HG02759 (cell line): ENCODE results near the gene ZNF280D.
"Not testable (repeated sequence)": the region's sequence is repeated elsewhere in the genome, so short reads cannot be mapped to it uniquely, and the experiment has no call there.

Experiments used
- ATAC-seq: cut with Tn5 transposase; IDR thresholded peaks from one replicate; pipeline ENCODE4 v1.9.1; 2021; ENCODE audit warnings: mild to moderate bottlenecking, moderate library complexity; ENCODE audit not compliant: unreplicated experiment

The ZNF280D gene, protein sequence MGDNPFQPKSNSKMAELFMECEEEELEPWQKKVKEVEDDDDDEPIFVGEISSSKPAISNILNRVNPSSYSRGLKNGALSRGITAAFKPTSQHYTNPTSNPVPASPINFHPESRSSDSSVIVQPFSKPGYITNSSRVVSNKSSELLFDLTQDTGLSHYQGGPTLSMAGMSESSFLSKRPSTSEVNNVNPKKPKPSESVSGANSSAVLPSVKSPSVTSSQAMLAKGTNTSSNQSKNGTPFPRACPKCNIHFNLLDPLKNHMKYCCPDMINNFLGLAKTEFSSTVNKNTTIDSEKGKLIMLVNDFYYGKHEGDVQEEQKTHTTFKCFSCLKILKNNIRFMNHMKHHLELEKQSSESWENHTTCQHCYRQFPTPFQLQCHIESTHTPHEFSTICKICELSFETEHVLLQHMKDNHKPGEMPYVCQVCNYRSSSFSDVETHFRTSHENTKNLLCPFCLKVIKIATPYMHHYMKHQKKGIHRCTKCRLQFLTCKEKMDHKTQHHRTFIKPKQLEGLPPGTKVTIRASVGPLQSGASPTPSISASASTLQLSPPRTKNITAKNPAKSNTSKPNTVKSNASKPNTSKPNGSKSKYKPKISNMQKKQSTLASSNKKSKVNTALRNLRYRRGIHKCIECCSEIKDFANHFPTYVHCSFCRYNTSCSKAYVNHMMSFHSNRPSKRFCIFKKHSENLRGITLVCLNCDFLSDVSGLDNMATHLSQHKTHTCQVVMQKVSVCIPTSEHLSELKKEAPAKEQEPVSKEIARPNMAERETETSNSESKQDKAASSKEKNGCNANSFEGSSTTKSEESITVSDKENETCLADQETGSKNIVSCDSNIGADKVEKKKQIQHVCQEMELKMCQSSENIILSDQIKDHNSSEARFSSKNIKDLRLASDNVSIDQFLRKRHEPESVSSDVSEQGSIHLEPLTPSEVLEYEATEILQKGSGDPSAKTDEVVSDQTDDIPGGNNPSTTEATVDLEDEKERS

DNA sequence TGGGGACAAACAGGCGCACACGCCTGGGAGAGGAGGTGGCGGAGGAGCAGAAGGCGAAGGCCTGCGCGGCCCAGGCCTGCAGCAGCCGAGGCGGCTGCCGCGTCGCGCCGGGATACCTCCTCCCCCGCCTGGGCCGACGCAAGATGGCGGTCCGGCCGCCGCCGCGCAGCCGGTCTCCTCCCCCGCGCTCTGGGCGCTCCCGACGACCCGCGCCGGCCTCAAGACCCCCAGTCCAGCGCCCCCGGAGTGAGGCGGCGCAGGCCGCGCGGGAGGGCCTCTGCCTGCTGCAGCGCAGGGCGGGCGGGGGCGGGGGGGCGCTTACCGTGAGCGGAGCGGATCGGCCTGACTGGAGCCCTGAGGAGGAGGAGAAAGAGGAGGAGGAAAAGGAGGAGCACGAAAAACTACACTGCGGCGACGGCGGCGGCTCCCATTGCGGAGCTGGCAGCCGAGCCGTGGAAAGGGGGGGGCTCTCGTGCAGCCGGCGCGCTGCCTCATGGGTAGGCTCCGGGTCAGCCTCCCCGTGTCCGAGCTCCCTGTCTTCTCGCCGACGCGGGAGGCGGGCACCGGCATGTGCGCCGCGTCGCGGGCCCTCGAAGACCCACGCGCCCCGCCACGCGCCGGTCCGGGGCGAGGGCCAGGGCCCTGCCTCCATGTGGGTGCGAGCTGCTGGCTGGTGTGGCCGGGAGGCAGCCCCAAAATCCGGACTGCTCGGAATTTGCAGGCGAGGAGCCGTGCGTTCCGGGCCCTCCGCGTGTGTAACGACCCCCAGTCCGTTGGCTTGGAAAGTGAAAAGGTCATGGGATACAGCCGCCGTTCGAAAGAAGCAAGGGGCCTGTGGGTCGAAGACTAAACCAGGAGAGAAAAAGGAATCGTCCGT is at the start of gene ZNF280D:
ZNF280D (minus strand) TSS at position 374 of the 877 bp plus-strand sequence. CDS start 26,400 bp downstream, outside the sequence.
- ATAC-seq, result peak; percentile 87

DNA sequence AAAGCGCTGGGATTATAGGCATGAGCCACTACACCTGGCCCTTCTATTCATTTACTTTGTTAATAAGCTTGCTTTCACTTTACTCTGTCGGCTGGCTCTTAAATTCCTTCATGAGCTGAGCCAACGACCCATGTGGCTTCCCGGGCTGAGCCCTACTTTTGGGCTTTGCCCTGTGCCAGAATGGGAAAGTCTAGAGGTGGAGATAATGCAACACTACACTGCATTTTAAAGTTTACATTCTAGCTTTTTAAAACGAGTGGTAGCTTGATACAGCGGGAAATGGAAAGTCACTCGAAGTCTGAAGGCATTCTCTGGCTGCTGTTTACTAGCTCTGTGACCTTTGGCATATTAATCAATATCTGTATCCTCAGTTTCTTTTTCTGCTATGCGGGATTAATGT is 49.0 kb upstream of the ZNF280D start:
- no peak for ATAC-seq

DNA sequence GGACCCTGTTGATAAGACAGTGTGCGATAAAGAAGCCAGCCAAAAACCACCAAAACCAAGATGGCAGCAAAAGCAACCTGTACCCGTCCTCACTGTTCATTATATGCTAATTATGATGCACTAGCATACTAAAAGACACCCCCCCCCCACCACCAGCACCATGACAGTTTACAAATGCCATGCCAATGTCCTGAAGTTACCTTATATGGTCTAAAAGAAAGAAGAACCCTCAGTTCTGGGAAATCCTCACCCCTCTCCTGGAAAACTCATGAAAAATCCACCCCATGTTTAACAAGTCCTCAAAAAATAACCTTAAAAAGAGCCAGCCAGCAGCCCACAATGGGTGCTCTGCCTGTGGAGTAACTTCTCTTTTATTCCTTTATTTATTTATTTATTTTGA is 48.4 kb upstream of the ZNF280D start:
- ATAC-seq, result no peak

DNA sequence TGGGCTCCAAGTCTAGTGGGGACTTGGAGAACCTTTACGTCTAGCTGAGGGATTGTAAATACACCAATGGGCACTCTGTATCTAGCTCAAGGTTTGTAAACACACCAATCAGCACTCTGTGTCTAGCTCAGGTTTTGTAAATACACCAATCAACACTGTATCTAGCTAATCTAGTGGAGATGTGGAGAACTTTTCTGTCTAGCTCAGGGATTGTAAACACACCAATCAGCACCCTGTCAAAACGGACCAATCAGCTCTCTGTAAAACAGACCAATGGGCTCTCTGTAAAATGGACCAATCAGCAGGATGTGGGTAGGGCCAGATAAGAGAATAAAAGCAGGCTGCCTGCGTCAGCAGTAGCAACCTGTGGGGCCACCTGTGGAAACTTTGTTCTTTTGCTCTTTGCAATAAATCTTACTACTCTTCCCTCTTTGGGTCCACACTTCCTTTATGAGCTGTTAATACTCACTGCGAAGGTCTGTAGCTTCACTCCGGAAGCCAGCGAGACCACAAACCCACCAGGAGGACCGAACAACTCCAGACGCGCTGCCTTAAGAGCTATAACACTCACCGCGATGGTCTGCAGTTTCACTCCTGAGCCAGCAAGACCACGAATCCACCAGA is 46.9 kb upstream of the ZNF280D start:
- peak; percentile 35 for ATAC-seq

DNA sequence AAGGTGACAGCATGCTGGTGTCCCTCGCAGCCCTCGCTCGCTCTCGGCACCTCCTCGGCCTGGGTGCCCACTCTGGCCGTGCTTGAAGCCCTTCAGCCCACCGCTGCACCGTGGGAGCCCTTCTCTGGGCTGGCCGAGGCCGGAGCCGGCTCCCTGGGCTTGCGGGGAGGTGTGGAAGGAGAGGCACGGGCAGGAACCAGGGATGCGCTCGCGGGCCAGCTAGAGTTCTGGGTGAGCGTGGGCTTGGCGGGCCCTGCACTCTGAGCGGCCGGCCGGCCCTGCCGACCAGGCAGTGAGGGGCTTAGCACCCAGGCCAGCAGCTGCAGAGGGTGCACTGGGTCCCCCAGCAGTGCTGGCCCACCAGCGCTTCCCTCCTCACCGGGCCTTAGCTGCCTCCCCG is 46.1 kb upstream of the ZNF280D start:
- ATAC-seq, result not testable (repeated sequence)

DNA sequence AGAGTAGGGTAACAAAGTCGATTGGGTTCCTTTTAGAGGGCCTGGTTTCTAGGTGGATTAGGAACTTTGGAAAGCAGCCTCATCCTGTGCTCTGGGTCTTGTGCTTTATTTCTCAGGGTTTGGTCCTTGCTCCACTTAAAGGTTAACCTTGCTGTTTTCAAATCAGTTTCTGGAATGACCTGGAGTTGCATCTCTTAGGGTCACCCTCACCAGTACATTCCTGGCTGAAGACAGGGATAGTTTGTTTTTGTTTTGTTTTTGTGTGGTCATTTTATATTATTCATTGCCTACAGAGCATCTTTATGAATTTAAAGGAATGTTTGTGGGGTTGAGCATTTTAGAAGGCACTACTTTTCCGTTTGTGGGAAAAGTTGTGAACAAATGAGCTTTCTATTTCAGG is 45.5 kb upstream of the ZNF280D start:
- ATAC-seq, result no peak

DNA sequence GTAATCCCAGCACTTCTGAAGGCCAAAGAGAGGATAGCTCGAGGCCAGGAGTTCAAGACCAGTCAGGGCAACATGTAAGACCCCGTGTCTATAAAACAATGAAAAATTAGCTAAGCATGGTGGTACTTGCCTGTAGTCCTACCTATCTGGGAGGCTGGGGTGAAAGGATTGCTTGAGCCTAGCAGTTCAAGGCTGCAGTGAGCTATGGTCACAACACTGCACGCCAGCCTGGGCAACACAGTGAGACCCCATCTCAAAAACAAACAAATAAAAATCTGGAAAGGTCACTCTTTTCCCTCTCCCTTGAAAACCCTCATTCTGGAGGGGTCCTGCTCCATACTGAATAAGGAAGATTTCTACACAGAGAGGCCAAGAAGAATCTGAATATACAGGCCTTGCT is 43.5 kb upstream of the ZNF280D start:
- ATAC-seq, result no peak

DNA sequence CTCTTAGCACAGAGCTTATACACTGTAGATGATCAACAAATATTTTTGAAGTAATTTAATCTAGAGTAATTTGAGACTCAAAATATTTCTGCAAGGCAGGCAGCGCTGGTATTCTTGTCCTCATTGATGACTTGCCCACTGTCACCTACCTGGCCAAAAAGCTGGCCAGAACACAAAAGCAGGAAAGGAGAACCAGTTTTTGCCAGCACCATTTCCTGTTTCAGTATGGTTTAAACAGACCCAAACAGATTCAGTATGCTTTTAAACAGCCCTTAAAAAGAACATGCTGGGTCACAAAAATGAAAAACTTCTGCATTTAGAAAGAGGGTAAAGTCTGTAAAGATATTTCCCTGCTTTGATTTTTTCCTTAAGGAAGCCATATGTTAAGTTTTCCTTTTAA is 42.3 kb upstream of the ZNF280D start:
- no peak for ATAC-seq

DNA sequence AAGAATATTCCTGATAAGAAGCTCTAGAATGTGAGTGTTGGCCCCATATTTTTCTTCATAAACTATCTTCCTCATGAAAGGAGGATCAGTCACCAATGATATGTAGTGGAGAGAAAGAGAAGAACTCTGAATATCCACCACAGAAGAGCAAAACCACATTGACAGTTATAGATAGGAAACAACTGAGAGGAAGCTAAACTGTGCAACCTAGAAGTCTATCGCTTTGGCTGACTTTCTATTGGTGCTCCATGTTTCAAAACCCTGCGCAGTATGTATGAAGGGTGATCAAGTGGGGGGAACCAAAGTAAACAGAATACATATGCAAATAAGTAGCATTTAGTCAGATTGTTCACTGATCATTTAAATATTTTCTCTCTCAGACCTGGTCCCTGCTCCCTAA is 41.0 kb upstream of the ZNF280D start:
- ATAC-seq, result no peak

DNA sequence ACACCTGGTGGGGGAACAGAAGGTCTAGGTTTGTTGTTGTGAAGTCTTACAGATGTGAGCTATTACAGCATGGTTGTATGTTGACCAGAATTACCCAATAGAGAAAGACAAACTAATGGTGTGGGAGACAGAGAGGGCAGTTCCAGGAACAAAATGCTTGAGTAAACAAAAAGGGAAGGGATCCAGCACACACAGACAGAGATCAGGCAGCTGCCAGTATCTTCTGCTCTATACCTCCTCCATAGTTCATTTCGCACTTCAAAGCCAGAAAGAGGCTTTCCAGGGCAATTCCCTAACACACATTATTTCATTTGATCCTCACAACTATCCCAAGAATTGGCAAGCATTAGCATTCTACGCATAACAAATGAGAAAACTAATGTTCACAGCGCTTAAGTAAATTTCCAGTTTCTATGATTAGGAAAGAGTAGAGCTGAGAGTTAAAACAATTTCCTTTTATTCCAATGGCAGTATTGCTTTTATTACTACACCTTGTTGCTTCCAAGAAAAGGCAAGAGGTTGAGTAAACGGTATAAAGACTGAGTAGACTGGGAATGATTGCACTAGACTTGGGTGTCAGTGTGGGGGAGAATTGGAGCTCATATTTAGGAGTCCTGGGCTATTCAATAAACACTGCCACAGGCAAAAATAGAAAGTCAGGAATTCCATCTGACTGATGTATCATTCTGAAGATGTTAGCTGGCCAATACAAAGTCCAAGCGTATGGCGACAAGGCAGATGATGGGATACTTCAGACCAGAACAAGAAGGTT is 39.7 kb upstream of the ZNF280D start:
- ATAC-seq, result no peak

DNA sequence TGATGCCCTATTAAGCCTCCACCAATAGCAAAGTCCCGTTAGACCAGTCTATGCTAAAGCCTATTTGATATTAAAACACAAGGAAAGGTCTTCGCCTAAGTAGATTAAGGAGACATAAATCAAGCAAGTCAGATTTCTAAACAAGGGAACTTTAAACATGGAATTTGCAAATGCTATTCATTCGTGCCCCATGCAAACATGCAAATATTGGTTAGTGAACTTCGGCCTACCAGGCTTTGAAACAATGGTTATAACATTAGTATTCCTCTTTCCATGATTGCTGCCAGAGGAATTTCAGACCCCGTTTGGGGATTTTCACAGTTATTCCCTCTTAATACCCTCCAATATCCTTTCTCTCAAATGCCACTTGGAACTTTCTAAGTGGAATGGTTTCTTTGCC is 36.9 kb upstream of the ZNF280D start:
- ATAC-seq, result no peak

DNA sequence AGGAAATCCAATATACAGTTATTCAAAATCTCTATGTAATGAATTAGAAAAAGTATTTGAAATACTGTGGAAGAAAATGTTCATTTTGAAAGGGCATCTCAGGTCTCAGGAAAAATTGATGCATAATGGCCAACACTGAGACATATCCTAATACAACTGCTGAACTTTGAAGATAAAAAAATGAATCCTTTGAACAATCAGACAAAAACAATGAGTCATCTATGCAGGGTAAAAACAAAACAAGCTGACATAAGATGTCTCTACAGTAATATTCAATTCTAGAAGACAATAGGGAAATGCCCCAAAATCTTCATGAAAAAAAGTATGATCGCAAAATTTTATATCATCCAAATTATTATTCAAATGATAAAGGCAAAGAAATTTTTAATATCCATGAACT is 34.0 kb upstream of the ZNF280D start:
- no peak for ATAC-seq

DNA sequence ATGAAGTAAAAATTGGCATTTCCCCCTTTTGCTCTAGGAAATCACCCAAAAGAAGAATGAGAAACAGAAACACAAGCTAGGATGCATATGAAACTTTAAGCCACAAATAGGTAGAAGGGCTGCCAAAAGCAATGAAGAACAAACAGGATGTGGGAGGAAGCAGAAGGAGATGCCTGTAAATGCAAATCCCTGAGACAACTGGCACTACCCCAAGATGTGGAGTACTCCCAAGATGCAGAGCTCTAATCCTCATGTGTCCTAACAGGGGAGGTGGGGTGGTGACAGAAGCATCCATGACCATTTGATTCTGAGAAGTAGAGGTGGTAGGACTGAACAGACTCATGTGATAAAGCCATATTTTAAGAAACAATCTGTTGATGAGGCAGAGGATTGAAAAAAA is 31.9 kb upstream of the ZNF280D start:
- no peak for ATAC-seq

DNA sequence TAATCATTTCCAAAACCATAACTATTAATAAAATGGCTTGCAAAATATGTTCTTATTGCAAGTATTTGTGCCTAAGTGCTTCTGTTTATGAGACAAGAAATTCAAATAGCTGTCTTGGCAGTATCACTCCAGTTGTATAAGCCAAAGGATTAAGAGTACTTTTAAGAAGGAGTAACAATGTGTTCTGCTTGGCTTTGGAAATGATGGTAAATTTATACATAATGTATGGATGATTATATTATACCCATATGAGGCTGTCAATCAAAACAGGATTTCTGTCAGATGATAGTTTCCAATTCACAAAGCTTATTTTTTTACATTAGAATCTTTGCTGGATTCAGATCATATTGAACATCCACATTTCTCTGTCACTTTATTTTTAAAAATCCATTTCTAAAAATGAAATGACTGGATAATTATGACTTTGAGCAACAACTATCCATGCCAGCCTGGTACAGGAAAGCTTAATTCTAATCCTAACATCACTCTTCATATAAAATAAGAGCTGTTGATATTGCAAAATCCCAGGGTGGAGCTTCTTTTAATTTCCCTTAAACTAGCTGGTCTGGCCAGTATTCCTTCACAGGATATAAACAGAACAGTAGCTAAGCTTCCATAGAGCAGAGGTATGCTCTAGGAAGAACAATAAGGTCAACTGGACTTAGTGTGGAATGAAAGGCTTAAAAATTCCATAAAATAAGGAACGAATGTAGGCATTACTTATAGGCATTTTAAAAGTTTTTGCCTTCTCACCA is 30.0 kb upstream of the ZNF280D start:
- no peak for ATAC-seq

DNA sequence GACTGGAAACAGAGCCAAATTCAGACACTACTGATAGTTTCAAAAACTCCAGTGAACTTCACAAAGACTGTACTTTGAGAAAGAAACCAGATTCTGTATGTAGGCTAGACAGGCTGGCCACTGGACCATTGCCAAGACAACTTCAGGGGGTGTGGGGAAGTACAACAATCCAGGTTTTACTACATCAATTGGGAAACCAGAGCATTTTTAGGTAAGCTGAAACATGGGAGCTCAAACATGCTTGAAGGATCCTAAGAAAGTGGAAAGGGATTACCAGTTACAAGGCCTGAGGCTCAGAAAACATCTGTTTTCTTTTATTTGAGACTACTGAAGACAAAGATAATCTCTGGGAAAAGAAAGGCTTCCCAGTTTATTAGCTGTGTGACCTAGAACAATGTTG is 26.9 kb upstream of the ZNF280D start:
- no peak for ATAC-seq

DNA sequence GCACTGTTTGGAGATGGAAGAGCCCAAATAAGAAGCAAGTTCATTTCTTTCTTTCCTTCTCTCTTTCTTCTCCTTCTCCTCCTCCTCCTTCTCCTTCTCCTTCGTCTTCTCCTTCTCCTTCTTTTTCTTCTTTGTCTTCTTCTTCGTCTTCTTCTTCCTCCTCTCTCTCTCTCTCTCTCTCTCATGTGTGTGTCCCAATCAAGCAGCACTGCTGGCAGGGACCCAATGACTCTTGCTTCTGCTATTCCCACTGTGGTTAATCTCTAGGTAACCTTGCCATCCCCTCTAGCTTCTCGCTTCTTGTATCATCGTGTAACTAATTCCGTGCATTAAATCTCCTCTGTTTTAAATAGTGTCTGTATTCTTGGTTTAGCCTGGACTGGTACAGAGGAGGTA is 26.1 kb upstream of the ZNF280D start:
- ATAC-seq, result no peak

DNA sequence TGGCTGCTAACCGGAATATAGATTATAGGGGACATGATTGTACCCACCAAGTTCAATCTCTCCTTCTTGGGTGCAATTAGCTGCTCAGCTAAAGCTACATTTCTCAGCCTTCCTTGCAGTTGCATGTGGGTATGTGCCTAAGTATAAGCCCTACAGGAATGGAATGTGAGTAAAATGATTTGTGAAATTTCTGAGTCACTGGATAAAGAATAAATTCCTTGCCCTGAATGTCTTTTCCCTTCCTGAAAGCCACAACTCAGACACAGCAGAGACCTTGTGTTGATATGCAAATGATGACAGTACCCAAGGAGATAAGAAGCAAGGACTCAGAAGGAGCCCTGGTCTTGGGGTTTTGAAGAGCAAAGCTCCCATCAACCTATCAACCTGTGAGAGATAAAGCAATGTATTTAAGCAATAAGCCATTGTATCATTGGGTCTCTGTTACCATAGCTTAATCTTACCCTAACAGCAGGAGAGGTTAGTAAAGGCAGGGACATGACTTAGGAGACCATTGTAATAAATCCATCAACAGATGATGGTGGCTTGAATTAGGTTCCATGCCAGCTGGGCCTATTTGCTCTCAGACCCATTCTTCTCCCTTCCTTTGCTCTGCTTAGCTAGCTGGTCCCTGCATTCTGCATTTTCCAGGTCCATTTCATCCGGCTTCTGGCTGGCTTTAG is 25.6 kb upstream of the ZNF280D start:
- ATAC-seq, result no peak

DNA sequence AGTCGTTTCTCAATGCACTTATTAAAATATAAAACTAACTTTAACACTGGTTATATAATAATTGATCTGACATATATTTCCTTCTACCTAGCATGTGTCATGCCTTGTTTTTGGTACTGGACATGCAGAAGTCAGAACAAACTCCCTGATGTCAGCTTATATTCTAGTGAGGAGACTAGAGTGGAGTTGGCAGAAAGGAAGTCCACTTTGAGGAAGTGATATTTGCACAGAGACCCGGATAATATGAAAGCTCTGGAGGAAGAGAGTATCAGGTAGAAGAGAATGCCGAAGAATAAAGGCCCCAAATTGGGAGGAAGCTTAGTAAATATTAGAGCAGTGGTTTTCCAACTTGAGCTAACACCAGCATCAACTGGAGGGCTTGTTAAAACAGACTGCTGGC is 24.6 kb upstream of the ZNF280D start:
- ATAC-seq, result no peak
